Islet precursor cell (in vitro differentiated cells): ENCODE data around the gene CNFN.

Experiments used
- DNase-seq: peaks from one replicate; pipeline ENCODE4 v3.0.0-alpha.2; 2018

CNFN gene

GRCh38 chr19:42389899-42390298, at the start of gene CNFN:
Gene CNFN, minus strand, starts transcription at chr19:42390297. Its CDS starts 1,260 bp downstream, at chr19:42389037.
- DNase-seq = no peak

GRCh38 chr19:42436006-42436405, 45.9 kb upstream of the CNFN start:
- no peak for DNase-seq

GRCh38 chr19:42435316-42435715, 45.2 kb upstream of the CNFN start:
- no peak for DNase-seq

GRCh38 chr19:42433503-42434260, 43.6 kb upstream of the CNFN start:
- peak; percentile 85 for DNase-seq

GRCh38 chr19:42431486-42431885, 41.4 kb upstream of the CNFN start:
- DNase-seq = no peak

GRCh38 chr19:42428676-42429075, 38.6 kb upstream of the CNFN start:
- no peak for DNase-seq

- no peak for DNase-seq
Observed at GRCh38 chr19:42427313-42427712, 37.2 kb upstream of the CNFN start, which contains the start of gene LIPE. Gene LIPE, minus strand, starts transcription at chr19:42427388. Its CDS starts 239 bp downstream, at chr19:42427149.

GRCh38 chr19:42426643-42427042, 36.5 kb upstream of the CNFN start:
- no peak for DNase-seq

- DNase-seq = no peak
Observed at GRCh38 chr19:42424712-42425131, 34.6 kb upstream of the CNFN start.

GRCh38 chr19:42424345-42424707, 34.2 kb upstream of the CNFN start:
- DNase-seq = no peak

GRCh38 chr19:42423462-42424344, 33.6 kb upstream of the CNFN start:
- peak; percentile 84 for DNase-seq

- no peak for DNase-seq
Observed at GRCh38 chr19:42422901-42423461, 32.9 kb upstream of the CNFN start.

GRCh38 chr19:42422092-42422900, 32.2 kb upstream of the CNFN start:
- no peak for DNase-seq

GRCh38 chr19:42421591-42422031, 31.5 kb upstream of the CNFN start:
- no peak for DNase-seq

GRCh38 chr19:42421101-42421500, 31.0 kb upstream of the CNFN start:
- no peak for DNase-seq

GRCh38 chr19:42420055-42420544, 30.0 kb upstream of the CNFN start:
- DNase-seq = peak; percentile 77

GRCh38 chr19:42419309-42419708, 29.2 kb upstream of the CNFN start:
- DNase-seq = no peak

- no peak for DNase-seq
Observed at GRCh38 chr19:42412661-42413076, 22.6 kb upstream of the CNFN start.

GRCh38 chr19:42412227-42412626, 22.1 kb upstream of the CNFN start:
- peak; percentile 74 for DNase-seq

- DNase-seq = no peak
Observed at GRCh38 chr19:42411581-42412178, 21.6 kb upstream of the CNFN start.

- no peak for DNase-seq
Observed at GRCh38 chr19:42410371-42410770, 20.3 kb upstream of the CNFN start.

GRCh38 chr19:42409477-42409876, 19.4 kb upstream of the CNFN start:
- DNase-seq = no peak
